IPS-11a (cell line): ENCODE measurements around the gene KIAA0753.

Source experiments
- H3K4me3 ChIP-seq: one replicate; pipeline ENCODE4 v1.5.1; 2013; ENCODE audit warnings: low read depth, low read length, control low read depth

Gene KIAA0753

GRCh38 chr17:6643451-6644125 is 3.1 kb upstream of the KIAA0753 start:
- no peak overlapping the region for H3K4me3 ChIP-seq

DNA sequence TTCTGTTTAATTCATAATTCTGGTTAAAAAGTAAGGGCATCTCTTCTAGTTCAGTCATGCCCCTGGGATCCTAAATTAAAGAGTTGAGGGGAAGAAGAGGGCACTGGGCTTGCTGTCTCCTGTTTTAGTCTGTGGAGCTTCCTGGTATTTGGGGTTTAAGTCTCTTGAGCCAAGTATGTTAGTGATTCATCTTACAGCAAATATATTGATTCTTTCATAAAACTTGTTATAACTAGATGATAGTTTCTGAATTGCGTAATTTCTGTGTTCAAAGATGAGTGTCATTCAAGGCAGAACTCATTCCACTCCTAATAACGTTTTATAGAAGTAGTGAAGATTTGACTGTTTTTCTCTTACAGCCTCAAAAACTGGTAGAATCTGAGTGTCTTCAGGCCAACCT is 2.1 kb upstream of the KIAA0753 start:
- H3K4me3 ChIP-seq = no peak overlapping the region

DNA sequence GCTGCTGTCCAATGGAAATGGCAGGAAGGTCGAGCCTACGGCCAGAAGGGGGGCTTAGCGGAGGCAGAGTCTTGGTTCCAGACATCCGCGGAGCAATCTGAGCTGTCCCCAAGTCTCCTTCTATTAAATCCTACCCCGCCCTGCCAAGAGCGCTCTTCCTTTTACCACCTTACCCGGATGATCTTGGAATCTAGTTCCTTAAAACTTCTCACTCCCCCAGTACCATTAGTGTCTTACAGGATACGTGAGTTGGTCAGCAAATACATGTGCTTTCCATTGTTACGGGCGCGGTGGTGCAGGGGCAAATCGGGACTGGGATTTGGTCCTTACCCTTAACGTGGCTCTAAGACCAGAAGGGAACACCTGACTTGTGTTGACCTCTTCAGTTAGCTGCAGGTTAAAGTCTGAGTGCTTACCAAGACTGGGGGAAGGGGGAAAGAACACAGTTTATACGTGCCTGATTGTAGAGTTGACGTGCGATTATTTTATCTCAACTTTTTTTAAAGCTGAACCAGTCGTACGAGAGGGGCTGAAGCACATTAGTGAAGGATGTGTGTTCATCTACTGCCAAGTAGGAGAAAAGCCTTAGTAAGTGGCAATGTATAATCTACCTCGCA is 844 bp upstream of the KIAA0753 start:
- peak overlapping the region; percentile 85 for H3K4me3 ChIP-seq

DNA sequence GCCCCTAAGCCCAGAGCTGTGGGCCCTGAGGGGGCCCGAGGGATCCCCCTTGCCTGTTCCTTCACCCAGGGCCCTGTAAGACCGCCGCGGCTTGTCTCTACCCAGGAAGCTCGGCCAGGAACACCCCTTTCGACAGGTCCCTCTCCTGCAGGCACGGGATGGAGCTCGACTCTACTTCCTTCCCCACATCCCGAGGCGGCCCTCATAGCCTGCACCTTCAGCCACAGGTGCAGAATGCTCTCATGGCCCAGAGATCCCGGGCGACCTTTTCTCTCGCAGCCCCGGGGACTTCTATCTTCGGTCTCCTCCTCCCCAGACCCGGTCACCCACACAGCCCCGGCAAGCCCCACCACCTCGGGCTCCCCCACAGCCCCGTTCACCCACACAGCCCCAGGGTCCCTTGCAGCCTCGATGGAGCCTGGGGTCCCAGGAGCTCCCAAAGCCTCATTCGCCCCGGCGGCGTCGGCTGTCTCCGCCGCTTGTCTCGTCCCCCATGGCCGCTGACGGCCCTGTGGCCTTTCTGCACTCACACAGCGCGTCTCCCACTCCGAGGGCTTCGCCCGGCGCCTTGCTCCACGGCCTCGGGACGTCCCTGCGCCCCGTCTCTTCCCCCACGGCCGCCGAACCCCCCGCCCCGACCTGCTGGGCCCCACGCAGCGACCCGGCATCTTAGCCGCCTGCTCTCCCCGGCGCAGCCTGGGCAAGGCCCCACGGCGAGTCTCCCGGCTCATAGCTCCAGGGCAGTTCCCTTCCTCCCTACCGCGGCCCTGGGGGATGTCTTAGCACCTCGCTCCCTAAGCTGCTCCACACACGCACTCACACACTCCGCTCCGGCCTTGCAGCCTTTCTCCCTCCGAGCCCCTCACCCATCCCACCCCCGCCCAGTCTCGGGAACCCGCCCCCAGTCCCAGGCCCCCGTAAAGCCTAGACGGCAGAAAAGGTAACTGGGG is 650 bp downstream of the KIAA0753 start:
- H3K4me3 ChIP-seq = peak overlapping the region; percentile 85

- H3K4me3 ChIP-seq = peak overlapping the region; percentile 85
These were observed 1.4 kb downstream of the KIAA0753 start for GRCh38 chr17:6639014-6639585.

DNA sequence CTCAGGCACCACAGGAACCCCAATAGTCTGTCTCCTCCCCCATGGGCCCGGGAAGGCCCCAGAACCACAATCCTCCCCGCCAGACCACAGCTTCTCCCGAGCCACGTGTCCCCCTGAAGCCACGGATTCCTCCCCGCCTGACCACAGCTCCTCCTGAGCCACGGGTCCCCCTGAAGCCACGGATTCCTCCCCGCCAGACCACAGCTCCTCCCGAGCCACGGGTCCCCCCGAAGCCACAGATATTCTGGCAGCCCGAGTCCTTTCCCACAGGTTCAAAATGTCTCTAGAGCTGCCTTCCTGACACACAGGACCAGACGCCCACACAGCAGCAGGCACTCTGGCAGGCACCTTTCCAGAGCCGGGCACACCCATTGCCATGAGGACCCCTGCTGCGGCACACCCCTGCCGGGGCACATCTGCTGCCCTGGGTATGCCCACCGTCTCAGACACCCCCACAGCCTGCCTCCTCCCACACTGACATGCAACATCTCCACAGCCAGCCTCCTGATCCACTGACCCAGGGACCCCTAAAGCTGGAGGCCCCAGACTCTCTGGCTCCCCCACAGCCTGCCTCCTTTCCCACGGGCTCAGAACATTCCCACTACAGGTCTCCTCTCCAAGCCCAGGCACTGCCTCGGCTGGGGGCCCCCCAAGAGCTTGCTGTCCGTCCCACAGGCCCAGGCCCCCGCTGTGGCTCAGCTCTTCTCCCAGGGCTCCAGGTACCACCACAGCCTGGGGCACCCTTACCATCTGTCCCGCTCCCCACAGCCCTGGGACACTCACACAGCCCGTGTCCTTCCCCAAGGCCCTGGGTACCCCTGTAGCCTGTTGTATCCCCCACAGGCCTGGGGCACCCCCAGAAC is 2.2 kb downstream of the KIAA0753 start:
- H3K4me3 ChIP-seq = no peak overlapping the region

- no peak overlapping the region for H3K4me3 ChIP-seq
These were observed 3.1 kb downstream of the KIAA0753 start for GRCh38 chr17:6637458-6637840.

DNA sequence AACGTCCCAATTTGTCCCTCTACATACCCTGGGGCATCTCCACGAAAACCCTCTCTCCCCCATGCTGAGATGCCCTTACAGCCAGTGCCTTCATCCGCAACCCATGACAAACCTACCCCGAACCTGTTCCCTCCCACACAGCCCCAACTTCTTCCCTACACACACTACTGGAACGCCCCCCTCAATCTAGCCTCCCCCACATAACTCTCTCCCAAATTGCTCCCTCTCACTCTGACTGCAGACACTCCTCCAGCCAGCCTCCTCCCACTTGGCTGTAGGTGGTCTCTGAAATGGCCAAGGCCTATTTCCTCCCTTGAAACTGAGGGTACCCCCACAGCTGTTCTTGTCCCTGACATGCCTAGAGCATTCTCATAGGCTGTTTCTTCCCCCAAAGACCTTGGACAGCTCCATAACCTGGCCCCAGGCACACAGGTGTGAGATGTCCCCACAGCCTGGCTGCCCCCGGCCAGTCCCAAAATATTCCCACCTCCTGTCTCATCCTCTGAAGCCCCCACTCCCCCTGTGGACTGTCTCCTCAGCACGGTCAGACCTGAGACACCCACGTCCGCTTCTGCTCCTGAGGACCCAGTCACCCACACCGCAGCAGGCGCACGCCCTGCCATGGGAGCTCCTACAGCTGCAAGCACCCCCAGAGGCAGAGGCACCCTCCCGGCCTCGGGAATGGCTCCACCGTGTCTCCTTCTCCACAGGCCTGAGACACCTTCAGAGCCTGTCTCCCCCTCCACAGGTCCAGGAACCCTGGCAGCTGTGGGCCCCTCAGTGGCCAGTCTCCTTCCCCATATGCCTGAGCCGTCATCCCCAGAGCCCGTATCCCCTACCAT is 3.7 kb downstream of the KIAA0753 start:
- H3K4me3 ChIP-seq = no peak overlapping the region

DNA sequence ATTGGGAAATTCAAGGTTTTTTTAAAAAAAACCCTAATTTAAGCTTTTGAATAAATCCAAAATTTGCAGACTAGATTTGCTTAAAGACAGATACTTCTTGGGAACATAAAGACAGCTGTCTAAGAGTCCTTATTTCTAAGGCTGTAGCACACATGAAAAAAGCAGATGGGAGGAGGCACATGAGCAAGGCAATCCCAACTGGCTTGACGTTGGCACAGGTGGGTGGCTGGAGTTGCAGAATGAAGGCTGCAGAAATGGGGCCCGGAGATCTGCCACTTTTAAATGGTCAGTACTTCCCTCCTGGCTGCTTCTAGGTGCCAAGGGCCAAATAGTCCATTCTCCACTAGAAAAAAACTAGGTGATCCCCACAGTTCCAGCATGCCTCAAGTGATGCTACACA is 4.4 kb downstream of the KIAA0753 start:
- H3K4me3 ChIP-seq = no peak overlapping the region

DNA sequence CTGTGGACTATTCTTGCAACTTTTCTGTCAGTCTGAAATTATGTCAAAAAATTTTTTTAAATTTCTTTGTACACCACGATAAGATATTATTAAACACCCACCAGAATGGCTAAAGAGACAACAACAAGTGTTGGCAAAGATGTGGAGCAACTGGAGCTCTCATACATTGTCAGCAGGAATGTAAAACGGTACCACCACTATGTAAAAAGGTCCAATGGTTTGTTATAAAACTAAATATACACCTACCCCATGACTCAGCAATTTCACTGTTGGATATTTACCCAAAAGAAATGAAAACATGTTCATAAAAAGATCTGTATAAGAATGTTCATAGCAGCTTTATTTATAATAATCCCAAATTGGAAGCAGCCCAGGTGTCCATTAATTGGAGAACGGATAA is 7.2 kb downstream of the KIAA0753 start:
- H3K4me3 ChIP-seq = no peak overlapping the region

DNA sequence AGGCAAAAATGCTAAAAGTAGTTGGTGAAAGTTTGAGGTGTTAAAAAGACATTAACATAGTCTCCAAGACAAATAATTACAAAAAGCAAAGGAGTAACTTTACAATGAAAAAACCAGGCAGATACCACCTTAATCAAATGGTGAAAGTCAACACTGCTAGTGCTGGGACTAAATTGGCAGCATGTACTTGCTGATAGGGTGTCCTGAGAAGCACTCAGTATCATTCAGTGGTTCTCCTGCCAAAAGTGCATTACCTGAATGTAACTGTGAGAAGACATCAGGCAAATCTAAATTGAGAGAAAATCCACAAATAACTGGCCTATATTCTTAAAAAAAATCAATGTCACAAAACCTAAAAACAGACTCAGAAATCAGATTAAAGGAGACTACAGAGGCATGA is 8.0 kb downstream of the KIAA0753 start:
- no peak overlapping the region for H3K4me3 ChIP-seq

- no peak overlapping the region for H3K4me3 ChIP-seq
These were observed 10.1 kb downstream of the KIAA0753 start for GRCh38 chr17:6630390-6630789.

- H3K4me3 ChIP-seq = no peak overlapping the region
These were observed 13.5 kb downstream of the KIAA0753 start for GRCh38 chr17:6627019-6627418.

DNA sequence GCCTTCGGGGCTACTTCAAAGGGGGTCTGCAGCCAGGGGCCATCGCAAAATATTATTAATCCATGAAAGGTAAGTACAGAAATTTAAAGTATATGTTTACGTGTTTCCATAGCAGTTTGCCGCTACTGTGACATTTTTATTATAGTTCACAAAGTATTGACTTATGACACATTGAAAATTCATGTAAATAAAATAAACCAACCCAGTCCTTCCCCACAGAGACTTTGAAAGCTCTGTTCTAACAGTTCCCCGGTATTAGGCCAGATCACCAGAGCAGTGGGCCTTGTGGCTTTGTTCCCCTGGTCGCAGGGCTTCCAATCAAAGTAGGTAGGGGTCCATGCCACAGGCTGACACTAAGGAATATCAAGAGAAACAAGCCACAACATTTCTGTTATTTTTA is 13.9 kb downstream of the KIAA0753 start:
- H3K4me3 ChIP-seq = no peak overlapping the region

GRCh38 chr17:6623941-6624340 is 16.6 kb downstream of the KIAA0753 start:
- H3K4me3 ChIP-seq = no peak overlapping the region

DNA sequence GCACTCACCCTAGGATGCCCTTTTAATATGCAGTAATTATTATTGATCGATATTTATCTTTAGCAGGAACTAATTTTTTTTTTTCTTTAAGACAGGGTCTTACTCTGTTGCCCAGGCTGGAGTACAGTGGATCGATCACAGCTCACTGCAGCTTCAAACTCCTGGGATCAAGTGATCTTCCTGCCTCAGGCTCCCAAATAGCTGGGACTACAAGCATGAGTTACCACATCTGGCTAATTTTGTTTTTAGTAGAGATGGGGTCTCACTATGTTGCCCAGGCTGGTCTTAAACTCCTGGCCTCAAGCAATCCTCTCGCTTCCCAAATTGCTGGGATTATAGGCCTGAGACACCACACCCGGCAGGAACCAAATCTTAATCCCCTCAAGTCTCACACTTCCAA is 29.3 kb downstream of the KIAA0753 start:
- no peak overlapping the region for H3K4me3 ChIP-seq

DNA sequence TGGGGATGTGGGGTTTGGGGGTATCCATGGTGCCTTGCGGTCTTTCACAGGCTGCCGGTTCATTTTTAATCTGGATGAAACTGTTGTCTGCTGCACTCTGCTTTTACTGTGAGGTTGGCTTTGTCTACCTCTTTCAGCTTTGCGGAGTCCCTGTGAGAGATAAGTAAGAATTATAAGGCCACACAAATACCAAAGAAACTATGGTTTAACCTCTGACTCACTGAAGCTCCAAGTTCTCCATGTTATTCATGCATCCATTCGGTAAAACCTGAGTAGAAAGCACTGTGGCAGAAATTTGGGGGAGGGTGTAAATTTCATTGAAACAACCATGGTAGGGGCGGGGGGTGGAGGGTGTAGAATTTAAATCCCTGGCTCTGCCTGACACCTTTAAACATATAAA is 30.5 kb downstream of the KIAA0753 start:
- H3K4me3 ChIP-seq = no peak overlapping the region

DNA sequence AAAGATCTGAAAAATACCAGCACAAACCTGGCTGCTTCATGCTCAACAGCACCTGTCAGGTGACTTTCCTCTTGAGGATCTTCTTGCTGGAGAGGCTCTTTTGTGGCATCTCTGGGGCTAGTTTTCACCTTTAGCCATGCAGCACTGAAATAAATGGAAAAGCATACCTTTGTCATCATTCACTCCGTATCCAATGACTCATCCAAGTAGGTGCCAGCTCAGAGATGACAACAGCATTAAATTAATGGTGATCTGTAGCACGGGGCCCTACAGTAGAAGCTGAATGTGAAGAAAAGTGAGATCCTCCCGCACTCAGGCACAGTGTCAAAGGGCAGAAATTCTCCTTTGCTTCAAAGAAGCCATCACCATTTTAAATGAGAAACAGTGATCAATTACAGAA is 32.2 kb downstream of the KIAA0753 start:
- H3K4me3 ChIP-seq = no peak overlapping the region

DNA sequence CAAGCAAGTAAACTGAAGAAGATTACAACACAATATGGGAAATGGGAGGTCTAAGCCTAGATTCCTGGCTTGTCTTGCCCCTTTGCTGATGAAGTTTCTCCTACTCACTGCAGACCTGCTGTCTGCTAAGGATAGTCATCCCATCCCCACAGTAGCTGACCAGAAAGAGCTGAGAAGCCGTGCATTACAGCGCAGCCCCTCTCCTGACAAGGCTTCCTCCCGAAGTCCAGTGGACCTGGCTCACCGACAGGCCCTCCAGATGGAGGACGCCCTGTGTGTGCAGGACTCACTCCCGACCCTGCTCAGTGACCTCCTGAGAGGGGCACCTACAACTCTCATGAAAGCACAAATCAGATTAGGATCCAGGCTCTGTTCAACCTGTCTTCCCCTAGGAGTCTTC is 35.4 kb downstream of the KIAA0753 start:
- H3K4me3 ChIP-seq = no peak overlapping the region
